ENCODE results near the gene OR5AU1. TPM values are rescaled to one million over a fixed set of nuclear protein-coding genes. Genes with fewer than 3 reads are reported as not detected.
"Not testable (repeated sequence)": the region's sequence is repeated elsewhere in the genome, so short reads cannot be mapped to it uniquely, and the experiment has no call there.

Gene OR5AU1
- total and polyA plus RNA-seq, 2 experiments from 2014 or later: not detected

DNA sequence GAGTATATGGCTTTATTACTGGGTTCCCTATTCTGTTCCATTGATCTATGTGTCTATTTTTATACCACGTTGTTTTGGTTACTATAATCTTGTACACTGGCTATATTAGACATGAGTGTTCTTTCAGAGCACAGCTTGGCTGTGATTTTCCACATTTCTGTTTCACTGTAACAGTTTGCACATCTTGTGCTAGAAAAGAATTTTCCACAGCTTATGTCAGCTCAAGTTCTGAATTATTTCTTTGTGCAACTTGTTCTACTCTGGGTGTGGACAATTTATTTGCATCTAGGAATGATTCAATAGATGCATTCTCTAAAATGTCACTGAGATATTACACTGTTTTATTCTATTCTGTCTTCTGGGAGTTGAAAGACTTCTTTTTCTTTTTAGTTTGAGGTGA lies 28.4 kb upstream of the OR5AU1 start:
- TF ChIP-seq, protein P1, sequence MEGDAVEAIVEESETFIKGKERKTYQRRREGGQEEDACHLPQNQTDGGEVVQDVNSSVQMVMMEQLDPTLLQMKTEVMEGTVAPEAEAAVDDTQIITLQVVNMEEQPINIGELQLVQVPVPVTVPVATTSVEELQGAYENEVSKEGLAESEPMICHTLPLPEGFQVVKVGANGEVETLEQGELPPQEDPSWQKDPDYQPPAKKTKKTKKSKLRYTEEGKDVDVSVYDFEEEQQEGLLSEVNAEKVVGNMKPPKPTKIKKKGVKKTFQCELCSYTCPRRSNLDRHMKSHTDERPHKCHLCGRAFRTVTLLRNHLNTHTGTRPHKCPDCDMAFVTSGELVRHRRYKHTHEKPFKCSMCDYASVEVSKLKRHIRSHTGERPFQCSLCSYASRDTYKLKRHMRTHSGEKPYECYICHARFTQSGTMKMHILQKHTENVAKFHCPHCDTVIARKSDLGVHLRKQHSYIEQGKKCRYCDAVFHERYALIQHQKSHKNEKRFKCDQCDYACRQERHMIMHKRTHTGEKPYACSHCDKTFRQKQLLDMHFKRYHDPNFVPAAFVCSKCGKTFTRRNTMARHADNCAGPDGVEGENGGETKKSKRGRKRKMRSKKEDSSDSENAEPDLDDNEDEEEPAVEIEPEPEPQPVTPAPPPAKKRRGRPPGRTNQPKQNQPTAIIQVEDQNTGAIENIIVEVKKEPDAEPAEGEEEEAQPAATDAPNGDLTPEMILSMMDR (IDR thresholded peaks at IDR 0.05; ENCODE audit: low read depth, low read length): no peak
- Histone ChIP-seq H3K27ac (no peak overlapping the region), H3K36me3 (no peaks in the 10 kb centered on the region), H3K4me3 (no peak overlapping the region), H3K4me1 (ENCODE audit: low read depth) (no peaks in the 10 kb centered on the region), H3K9me3 (ENCODE audit: low read depth) (no peaks in the 10 kb centered on the region), H3K27me3 (no peaks in the 10 kb centered on the region)
- DNase-seq (ENCODE audit: low read depth in 1 of 2, low spot score in 1 of 2): no peak

DNA sequence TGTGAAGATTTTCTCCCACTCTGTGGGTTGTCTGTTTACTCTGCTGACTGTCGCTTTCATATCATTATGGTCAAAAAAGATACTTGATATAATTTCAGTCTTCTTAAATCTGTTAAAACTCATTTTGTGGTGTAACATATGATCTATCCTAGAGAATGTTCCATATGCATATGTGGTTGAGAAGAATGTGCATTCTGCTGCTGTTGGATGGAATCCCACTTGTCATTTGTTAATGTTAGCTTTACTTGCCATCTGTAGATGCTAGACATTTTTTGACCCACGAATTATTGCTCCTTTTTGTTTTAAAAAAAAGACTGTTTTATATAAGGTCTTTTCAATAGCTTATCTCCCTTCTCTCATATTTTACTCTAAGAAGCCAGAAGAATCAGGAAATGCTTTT lies 26.3 kb upstream of the OR5AU1 start:
- H3K27ac ChIP-seq: no peak overlapping the region
- no peak overlapping the region for H3K4me3 ChIP-seq
- no peaks in the 10 kb centered on the region for H3K9me3 ChIP-seq (ENCODE audit: low read depth)
- H3K36me3 ChIP-seq: no peaks in the 10 kb centered on the region
- DNase-seq (ENCODE audit: low read depth in 1 of 2, low spot score in 1 of 2): no peak
- no peaks in the 10 kb centered on the region for H3K4me1 ChIP-seq (ENCODE audit: low read depth)
- TF ChIP-seq, protein P1 (IDR thresholded peaks at IDR 0.05; ENCODE audit: low read depth, low read length): no peak
- no peaks in the 10 kb centered on the region for H3K27me3 ChIP-seq

DNA sequence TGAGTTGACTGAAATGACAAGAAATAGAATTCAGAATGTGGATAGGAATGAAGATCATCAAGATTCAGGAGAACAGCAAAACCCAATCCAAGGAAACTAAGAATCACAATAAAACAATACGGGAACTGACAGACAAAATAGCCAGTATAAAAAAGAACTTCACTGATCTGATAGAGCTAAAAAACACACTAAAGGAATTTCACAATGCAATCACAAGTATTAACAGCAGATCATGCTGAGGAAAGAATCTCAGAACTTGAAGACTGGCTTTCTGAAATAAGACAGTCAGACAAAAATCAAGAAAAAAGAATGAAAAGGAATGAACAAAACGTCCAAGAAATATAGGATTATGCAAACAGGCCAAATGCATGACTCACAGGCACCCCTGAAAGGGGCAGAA lies 15.3 kb upstream of the OR5AU1 start:
- Histone ChIP-seq H3K4me1 (ENCODE audit: low read depth) (no peaks in the 10 kb centered on the region), H3K27ac (no peak overlapping the region), H3K4me3 (no peak overlapping the region), H3K27me3 (no peaks in the 10 kb centered on the region), H3K36me3 (no peaks in the 10 kb centered on the region), H3K9me3 (ENCODE audit: low read depth) (no peaks in the 10 kb centered on the region)
- DNase-seq (ENCODE audit: low read depth in 1 of 2, low spot score in 1 of 2): peak in 1 of 2 donors; percentile 26
- TF ChIP-seq, protein P1 (IDR thresholded peaks at IDR 0.05; ENCODE audit: low read depth, low read length): no peak

DNA sequence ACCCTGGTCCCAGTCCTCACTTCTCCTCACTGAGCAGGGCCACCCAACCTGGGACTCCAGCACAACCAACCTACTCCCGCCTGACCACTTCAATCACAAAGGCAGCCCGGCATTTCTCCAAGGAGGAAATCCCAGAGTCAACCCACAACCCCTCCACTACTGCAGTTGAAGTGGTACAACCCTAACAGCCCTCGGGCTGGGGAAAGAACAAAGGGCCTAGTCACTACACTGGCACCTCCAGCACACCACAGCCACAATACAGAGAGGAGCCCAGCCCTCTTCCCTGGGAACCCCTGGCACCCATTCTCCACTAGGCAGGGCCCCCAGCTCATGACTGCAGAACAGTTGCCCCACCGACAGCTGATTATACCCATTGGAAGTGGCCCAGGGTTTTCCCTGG lies 13.7 kb upstream of the OR5AU1 start:
- no peak overlapping the region for H3K27ac ChIP-seq
- DNase-seq (ENCODE audit: low read depth in 1 of 2, low spot score in 1 of 2): no peak
- H3K36me3 ChIP-seq: no peaks in the 10 kb centered on the region
- no peaks in the 10 kb centered on the region for H3K9me3 ChIP-seq (ENCODE audit: low read depth)
- H3K4me3 ChIP-seq: no peak overlapping the region
- H3K27me3 ChIP-seq: no peaks in the 10 kb centered on the region
- TF ChIP-seq, protein P1 (IDR thresholded peaks at IDR 0.05; ENCODE audit: low read depth, low read length): no peak
- H3K4me1 ChIP-seq (ENCODE audit: low read depth): no peaks in the 10 kb centered on the region

DNA sequence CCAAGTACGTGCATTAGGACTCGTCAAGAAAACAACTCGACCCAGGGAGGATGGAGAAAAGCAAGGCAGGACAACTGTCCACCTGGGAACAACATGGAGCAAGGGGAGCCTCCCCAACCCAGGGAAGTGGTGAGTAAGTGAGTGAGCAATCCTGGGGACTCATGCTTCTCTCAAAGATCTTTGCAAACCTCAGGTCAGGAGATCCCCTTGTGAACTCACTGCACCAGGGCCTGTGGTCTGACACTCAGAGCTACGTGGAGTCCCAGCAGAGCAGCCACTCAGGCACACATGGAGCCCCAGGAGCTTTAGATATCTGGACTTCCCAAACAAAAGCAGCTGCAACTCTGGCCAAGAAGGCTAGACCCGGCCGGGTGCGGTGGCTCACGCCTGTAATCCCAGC lies 12.2 kb upstream of the OR5AU1 start:
- H3K27me3 ChIP-seq: no peaks in the 10 kb centered on the region
- TF ChIP-seq, protein P1 (IDR thresholded peaks at IDR 0.05; ENCODE audit: low read depth, low read length): no peak
- no peak overlapping the region for H3K4me3 ChIP-seq
- no peaks in the 10 kb centered on the region for H3K9me3 ChIP-seq (ENCODE audit: low read depth)
- no peaks in the 10 kb centered on the region for H3K36me3 ChIP-seq
- no peaks in the 10 kb centered on the region for H3K4me1 ChIP-seq (ENCODE audit: low read depth)
- no peak for DNase-seq (ENCODE audit: low read depth in 1 of 2, low spot score in 1 of 2)
- H3K27ac ChIP-seq: no peak overlapping the region

DNA sequence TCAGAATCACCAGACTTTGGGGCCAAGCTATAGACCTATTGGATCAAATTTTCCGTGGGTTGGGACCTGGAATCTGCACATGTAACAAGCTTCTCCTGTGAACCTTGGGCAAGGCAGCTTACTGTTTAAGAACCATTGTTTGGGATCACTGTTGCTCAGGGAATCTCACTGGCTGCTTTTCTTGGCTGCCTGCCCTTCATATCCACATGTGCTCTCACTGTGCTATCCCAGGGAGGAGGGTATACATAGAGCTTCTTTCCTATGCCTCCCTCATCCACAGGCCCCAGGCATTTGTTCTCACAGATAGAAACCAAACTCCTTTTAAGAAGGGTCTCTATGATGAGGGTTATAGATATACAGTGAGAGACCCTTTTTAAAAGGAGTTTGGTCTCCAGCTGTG lies 9.8 kb upstream of the OR5AU1 start:
- not testable (repeated sequence) for H3K4me3 ChIP-seq; H3K9me3 ChIP-seq (ENCODE audit: low read depth); H3K36me3 ChIP-seq; H3K4me1 ChIP-seq (ENCODE audit: low read depth); H3K27ac ChIP-seq; H3K27me3 ChIP-seq
- DNase-seq (ENCODE audit: low read depth in 1 of 2, low spot score in 1 of 2): peak in 1 of 2 donors; percentile 27

DNA sequence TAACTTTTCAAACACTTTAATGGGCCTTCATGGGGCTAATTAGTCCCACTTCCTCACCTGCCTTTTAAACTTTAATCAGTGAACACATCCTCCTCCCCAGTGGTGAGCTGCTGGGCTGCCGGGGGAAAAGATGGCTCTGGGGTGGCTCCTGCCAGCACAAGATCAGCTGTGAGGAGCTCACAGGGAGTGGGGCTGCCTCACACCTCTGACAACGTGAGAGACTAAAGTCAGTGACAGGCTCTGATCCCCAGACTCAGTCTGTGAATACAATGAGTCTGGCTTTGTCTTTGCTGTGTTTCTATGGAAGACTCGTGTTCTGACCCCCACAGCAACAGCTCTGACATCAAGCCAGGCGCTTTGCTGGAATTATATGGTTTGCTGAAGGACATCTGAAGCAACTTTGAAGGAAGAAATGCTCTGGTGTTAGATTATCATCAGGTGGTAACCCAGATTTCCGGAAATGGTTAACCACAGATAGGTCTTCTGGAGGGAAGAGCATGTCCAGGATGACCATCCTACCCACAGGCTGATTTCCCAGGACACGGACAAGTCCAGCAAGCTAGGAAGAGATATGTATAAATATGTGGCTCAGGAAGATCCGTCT lies 9.2 kb upstream of the OR5AU1 start:
- not testable (repeated sequence) for H3K27me3 ChIP-seq; H3K27ac ChIP-seq; H3K36me3 ChIP-seq; H3K4me3 ChIP-seq; H3K9me3 ChIP-seq (ENCODE audit: low read depth); H3K4me1 ChIP-seq (ENCODE audit: low read depth)
- DNase-seq (ENCODE audit: low read depth in 1 of 2, low spot score in 1 of 2): peak in 1 of 2 donors; percentile 16

Measured in cardiac muscle cell (in vitro differentiated cells and primary cell).